ENCODE data around the gene ZSWIM6.
A peak's percentile ranks its signal among the peaks of the same experiment; 100 is the strongest.

The ZSWIM6 gene

GRCh38 chr5:61307191-61307590, 24.9 kb upstream of the ZSWIM6 start:
- DNase-seq (ENCODE audit: low read depth in 2 of 2), result no peak

GRCh38 chr5:61307611-61308010, 24.4 kb upstream of the ZSWIM6 start:
- no peak for DNase-seq (ENCODE audit: low read depth in 2 of 2)

GRCh38 chr5:61308712-61309111, 23.3 kb upstream of the ZSWIM6 start:
- DNase-seq (ENCODE audit: low read depth in 2 of 2), result no peak

DNA sequence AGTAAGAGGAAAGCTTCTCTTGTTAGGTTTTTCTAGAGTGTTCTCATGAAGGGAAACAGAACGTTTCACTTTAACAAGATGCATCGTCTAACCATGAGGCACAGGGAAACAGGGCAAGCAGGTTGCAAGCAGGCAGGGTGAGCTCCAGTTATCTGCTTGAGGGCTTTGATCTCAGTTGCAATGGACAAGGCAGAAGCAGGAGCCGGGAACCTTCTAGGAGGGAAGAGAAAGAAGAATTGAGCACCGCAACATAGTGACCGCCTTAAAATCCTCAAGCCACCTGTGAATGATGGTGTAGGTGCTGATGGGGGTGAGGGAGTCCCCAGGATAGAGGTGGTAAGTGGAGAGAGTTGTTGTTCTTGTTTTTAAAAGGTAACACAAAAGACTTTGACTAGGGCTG, 22.9 kb upstream of the ZSWIM6 start:
- no peak for DNase-seq (ENCODE audit: low read depth in 2 of 2)

DNA sequence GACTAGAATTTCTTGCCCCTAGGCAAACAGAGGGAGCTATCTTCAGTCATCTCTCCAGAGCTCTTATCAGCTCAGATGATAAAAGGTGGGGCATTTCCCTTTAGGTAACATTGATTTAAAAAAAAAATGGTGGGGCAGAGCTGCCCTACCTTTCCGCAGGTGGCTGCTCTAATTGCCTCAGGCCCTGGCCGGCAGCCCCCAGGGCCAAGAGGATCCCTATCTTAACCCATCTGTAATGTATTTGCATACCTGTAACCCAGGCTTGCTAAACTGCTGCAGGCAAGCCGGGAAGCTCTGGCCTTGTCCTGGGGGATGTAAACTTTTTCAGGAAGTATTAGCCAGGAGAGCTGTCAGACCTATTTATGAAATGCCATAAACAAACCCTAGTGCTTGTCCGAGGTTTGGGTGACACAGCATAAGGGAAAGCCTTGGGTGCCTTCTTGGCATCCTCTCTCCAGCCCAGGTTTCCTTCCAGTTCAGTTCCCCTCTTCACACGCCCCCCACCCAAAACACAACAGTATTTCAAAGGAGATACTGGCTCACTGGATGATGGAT, 20.9 kb upstream of the ZSWIM6 start:
- DNase-seq (ENCODE audit: low read depth in 2 of 2), result no peak

- no peak for DNase-seq (ENCODE audit: low read depth in 2 of 2)
Observed at GRCh38 chr5:61311836-61312808, 19.9 kb upstream of the ZSWIM6 start.

DNA sequence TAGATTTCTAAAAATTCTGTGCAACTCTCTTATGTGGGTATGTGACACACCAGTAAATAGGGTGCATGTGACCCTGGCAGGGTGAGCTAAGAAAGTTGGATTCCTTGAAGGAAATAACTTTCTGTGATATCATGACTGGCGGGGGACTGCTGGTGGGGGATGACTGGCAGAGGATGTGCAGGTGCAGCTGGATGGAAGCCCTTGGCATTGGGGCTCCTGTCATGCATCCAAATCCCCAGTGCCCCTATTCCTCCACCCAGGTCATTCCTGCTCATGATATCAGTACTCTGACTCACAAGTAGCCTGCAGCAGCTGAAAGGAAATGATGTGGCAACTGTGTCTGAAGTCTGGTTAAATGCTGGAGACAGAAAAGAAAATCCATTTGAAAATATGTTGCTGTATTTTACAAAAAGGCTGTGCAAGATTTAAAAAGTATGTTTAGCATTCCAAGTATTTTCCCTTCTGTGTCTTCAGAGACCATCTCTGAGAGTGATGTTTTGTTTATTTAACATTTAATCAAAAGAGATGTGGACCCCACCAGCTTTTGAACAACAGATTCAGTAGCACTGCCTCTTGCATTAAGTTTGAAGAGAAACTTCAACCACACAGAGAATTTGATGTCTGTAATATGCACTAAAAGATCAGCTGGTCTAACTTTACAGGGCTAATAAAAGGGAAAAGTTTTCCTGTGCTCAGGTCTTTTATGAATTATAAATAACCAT, 17.9 kb upstream of the ZSWIM6 start:
- no peak for DNase-seq (ENCODE audit: low read depth in 2 of 2)

GRCh38 chr5:61318376-61318775, 13.7 kb upstream of the ZSWIM6 start:
- no peak for DNase-seq (ENCODE audit: low read depth in 2 of 2)

GRCh38 chr5:61319388-61320146, 12.5 kb upstream of the ZSWIM6 start:
- no peak for DNase-seq (ENCODE audit: low read depth in 2 of 2)

GRCh38 chr5:61320860-61321259, 11.2 kb upstream of the ZSWIM6 start:
- no peak for DNase-seq (ENCODE audit: low read depth in 2 of 2)

GRCh38 chr5:61321669-61322068, 10.4 kb upstream of the ZSWIM6 start:
- DNase-seq (ENCODE audit: low read depth in 2 of 2), result no peak

DNA sequence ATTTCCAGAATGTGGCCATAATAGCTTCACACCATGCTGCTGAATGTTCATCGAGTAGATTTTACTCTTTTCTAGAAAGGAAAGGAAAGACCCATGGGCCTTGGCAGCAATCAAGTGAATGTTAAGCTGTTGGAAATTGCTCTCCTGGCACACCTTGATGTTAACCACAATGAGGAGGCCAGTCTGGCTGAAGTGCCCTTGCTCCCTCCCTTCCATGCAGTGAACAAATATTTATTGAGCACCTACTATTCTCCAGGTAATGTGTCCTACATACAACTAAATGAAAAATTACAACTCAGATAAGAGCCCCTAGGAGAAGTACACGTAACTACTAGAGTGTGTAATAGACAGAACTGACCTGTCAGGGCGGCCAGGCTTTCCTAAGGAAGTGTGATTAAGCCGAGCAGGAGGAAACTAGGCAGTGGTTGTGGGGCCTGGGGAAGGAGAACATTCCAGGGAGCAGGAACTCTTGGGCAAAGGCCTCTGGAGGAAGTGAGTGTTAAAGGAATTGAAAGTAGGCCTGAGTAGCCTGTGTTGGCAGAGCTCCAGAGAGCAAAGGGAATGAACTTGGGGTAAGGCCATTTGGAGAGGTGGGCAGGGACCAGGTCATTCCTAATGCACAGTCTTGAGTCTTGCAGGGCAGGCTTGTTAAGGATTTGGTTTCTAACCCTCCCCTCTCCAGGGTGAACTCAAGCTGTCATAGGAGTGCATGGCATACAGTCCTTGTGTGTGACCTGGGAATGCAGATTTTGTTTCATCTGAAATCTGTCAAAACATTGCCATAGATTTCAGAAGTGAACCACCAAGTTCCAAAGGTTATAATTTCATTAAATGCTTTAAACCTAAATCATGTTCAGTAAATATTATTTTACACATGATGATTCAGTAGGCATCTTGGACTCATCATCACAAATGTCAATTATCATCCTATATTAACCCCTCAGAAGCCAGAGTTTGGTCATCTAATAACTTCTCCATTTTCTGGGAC, 9.0 kb upstream of the ZSWIM6 start:
- DNase-seq (ENCODE audit: low read depth in 2 of 2), result no peak

DNA sequence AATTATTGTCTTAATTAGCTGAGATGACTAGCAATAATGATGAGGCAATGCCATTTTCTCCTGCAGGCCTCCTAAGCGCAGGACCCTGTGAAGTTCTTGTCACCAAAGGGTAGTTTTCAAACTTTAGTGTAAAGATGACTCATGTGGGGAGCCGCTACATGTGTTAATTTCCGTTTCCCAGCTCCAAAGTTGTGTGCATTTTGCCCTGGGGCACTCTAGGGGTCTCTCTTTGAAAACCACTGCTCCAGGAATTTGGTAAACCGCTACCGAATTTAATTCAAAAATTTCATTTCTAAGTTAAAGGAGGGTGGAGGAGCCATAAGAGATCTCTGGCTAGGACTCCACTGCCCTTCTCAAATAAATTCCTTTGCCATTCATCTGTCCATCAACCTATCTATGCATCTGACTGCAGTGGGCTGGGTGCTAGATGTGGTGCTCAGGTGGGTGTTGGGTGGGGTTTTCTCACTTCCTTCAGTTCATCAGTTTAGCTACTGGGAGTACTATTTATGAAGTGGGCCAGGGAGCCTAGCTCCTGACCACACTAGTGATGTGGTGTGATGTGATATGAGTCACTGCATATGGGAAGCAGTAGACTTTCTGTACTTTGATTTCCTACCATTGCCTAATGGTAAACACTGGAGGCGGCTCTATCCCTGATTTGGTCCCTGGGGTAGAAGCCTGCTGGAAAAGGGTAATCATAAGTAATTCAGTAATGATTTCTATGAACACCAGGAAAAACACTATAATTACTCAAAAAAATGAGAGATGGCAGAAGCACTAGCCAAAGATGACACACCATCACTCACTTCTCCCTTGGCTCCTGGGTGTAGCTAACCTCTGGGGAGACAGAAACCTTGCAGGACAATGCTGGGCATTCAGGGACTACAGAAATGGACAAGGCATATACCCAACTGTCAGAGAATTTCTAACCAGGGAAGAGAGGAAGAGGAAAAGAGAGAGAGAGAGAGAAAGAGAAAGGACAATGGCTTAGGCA, 4.0 kb upstream of the ZSWIM6 start:
- DNase-seq (ENCODE audit: low read depth in 2 of 2), result no peak

- no peak for DNase-seq (ENCODE audit: low read depth in 2 of 2)
Observed at GRCh38 chr5:61328791-61329549, 3.1 kb upstream of the ZSWIM6 start.

GRCh38 chr5:61329550-61330128, 2.4 kb upstream of the ZSWIM6 start:
- no peak for DNase-seq (ENCODE audit: low read depth in 2 of 2)

GRCh38 chr5:61330341-61330844, 1.7 kb upstream of the ZSWIM6 start:
- DNase-seq (ENCODE audit: low read depth in 2 of 2), result no peak

DNA sequence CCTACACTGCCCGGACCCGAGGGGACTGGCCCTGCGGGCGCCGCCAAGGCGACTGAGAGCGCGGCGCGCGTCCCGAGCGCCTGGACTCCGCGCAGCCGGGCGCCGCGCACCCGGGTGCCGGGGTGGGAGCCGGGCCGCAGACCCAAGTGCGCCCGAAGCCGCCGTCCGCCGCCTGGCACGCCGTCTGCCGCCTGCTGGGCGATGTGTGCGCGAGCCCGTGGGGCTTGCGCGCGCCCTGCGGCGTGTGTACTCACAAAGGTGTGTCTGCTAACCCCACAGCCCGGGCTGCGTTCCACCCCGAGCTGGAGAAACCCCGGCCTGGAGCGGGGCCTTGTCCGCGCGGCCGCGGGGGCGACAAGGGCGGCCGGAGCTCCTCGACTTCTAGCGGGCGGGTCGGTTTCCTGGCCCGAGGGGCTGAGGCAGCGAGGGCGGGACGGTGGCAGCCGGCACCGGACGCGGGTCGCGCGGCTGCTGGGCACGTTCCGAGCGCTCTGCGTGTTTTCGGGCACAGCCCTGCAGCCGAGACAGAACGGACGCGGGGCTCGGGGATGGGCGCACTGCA, 1.1 kb upstream of the ZSWIM6 start:
- DNase-seq (ENCODE audit: low read depth in 2 of 2), result peak in 1 of 2 donors; percentile 46

DNA sequence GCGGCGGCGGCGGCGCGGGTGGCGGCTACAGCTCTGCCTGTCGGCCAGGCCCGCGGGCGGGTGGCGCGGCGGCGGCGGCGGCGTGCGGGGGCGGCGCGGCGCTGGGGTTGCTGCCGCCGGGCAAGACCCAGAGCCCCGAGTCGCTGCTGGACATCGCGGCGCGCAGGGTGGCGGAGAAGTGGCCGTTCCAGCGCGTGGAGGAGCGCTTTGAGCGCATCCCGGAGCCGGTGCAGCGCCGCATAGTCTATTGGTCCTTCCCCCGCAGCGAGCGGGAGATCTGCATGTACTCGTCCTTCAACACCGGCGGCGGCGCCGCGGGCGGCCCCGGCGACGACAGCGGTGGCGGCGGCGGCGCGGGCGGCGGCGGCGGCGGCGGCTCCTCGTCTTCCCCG, 296 bp downstream of the ZSWIM6 start:
- DNase-seq (ENCODE audit: low read depth in 2 of 2), result no peak

All from activated CD8-positive, alpha-beta memory T cell treated with anti-CD3 and anti-CD28 coated beads for 4 hours (primary cell).